Stomach (tissue), 9 donors: ENCODE measurements around the gene STAT4. TPM values are rescaled to one million over a fixed set of nuclear protein-coding genes. Genes with fewer than 3 reads are reported as not detected.

ENCODE experiments used
- DNase-seq, 2 donors: peaks; one replicate each; pipeline versions ENCODE4 v3.0.0 to v3.0.0-alpha.2; 2013 to 2019
- H3K27ac ChIP-seq, 5 donors: fragments of 200-600 bp in 4 of 5; sonication (generic) in 4 of 5; one replicate each; pipeline ENCODE4 v1.5.1; 2013 to 2019; ENCODE audit warnings: mild to moderate bottlenecking in 1 of 5, moderate library complexity in 1 of 5
- H3K27me3 ChIP-seq, 3 donors: fragments of 200-600 bp; sonication (generic); one replicate each; pipeline ENCODE4 v1.5.1; 2017 to 2019; ENCODE audit warnings: mixed run types in 1 of 3
- H3K36me3 ChIP-seq, 4 donors: fragments of 200-600 bp; sonication (generic); 1 replicate in 3 of 4; 2 replicates in 1 of 4; pipeline ENCODE4 v1.5.1; 2016 to 2019
- H3K4me1 ChIP-seq, 4 donors: fragments of 200-600 bp; sonication (generic); one replicate each; pipeline ENCODE4 v1.5.1; 2016 to 2019
- H3K4me3 ChIP-seq, 4 donors: fragments of 200-600 bp; sonication (generic) in 3 of 4; one replicate each; pipeline ENCODE4 v1.5.1; 2016 to 2019; ENCODE audit warnings: mild to moderate bottlenecking in 1 of 4
- H3K9me3 ChIP-seq, 4 donors: fragments of 200-600 bp; sonication (generic); one replicate each; pipeline ENCODE4 v1.5.1; 2016 to 2019
- EP300 ChIP-seq: sonication (generic); formaldehyde crosslinking; IDR thresholded peaks from one replicate; pipeline ENCODE4 v1.6.1; 2017; ENCODE audit warnings: antibody characterized with exemption
- POLR2A ChIP-seq, 4 donors: fragments of 450-650 bp; IDR thresholded peaks; one replicate each; pipeline ENCODE4 v1.6.1; 2016; ENCODE audit warnings: antibody characterized with exemption in 4 of 4, control low read depth in 2 of 4, mild to moderate bottlenecking in 1 of 4, moderate library complexity in 1 of 4
- POLR2AphosphoS5 ChIP-seq, 3 donors: sonication (generic); formaldehyde crosslinking; IDR thresholded peaks; one replicate each; pipeline ENCODE4 v1.6.1; 2016; ENCODE audit warnings: antibody characterized with exemption in 3 of 3
- WGBS, 5 donors: extraction: QIAGEN DNeasy Blood & Tissue Kit in 3 of 5; methylation state at CpG; one replicate each; pipeline versions ENCODE4 v1.1.5 to v1.1.7; 2013 to 2018; 5-methylcytosine and 5-hydroxymethylcytosine counted together
- intact Hi-C: fragments of 100-400 bp; cut with DNase I; formaldehyde crosslinking; loops from one replicate; pipeline ENCODE4 v1.15.1; 2023; ENCODE audit warnings: low total_unique reads
- polyA plus RNA-seq, 3 donors: library from polyadenylated mRNA; stranded (reverse); fragments of 200-250 nt; gene quantifications; one replicate each; pipeline ENCODE4 v1.2.3, GENCODE V29; 2013
- total RNA-seq, 5 donors: library from RNA; depleted of rRNA; stranded (reverse); fragments of >200 nt; gene quantifications; one replicate each; pipeline versions ENCODE4 v1.1.0 to v1.2.3, GENCODE V29; 2014 to 2016
- TF ChIP-seq, protein P1 (sequence below), 7 experiments: fragments of 450-650 bp in 4 of 7; fragments of 200-600 bp in 3 of 7; sonication (generic) in 3 of 7; IDR thresholded peaks; one replicate each; pipeline ENCODE4 v1.5.1; 2016 to 2019; ENCODE audit warnings: antibody characterized with exemption in 7 of 7, control low read depth in 2 of 7, mild to moderate bottlenecking in 1 of 7
- donor health status: healthy with polysubstance abuse.
- donor health status: Bipolar disorder and iron deficiency.
- donor health status: healthy.

The STAT4 gene
- total and polyA plus RNA-seq, 8 donors, result 0.75 to 21.4 (median 3.8) TPM

DNA sequence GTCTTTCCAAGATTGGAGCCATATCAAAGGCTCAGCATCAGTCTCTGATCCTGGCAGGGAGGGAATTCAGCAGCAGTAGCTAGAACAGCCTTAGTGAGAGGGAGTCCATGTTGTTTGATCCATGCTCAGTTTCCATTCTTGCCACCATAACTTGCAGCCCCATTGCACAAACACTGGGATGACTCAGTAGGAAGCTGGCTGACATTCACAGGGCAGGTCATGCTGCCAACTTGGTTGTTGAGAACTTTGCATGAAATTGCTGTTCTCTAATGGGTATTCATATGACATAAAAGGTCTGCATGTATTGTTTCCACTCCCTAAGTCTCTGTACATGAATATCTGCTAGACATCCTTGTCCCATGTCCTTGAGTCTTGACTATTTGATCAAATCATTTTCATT, 29.9 kb upstream of the STAT4 start:
- H3K9me3 ChIP-seq, result no peaks in the 10 kb centered on the region
- TF ChIP-seq, protein P1, sequence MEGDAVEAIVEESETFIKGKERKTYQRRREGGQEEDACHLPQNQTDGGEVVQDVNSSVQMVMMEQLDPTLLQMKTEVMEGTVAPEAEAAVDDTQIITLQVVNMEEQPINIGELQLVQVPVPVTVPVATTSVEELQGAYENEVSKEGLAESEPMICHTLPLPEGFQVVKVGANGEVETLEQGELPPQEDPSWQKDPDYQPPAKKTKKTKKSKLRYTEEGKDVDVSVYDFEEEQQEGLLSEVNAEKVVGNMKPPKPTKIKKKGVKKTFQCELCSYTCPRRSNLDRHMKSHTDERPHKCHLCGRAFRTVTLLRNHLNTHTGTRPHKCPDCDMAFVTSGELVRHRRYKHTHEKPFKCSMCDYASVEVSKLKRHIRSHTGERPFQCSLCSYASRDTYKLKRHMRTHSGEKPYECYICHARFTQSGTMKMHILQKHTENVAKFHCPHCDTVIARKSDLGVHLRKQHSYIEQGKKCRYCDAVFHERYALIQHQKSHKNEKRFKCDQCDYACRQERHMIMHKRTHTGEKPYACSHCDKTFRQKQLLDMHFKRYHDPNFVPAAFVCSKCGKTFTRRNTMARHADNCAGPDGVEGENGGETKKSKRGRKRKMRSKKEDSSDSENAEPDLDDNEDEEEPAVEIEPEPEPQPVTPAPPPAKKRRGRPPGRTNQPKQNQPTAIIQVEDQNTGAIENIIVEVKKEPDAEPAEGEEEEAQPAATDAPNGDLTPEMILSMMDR (IDR thresholded peaks at IDR 0.05), result no peak
- TF ChIP-seq EP300, result no peak
- TF ChIP-seq POLR2A (IDR thresholded peaks at IDR 0.05), result no peak
- no peak for TF ChIP-seq POLR2AphosphoS5 (IDR thresholded peaks at IDR 0.05)
- no peak overlapping the region for H3K27ac ChIP-seq
- no peak overlapping the region for H3K4me3 ChIP-seq
- H3K27me3 ChIP-seq, result no peaks in the 10 kb centered on the region
- DNase-seq, result no peak
- intact Hi-C loops, result no loop called here
- no peaks in the 10 kb centered on the region for H3K36me3 ChIP-seq
- H3K4me1 ChIP-seq, result no peaks in the 10 kb centered on the region

GRCh38 chr2:191180276-191180675, 29.5 kb upstream of the STAT4 start:
- no peaks in the 10 kb centered on the region for H3K36me3 ChIP-seq
- intact Hi-C loops, result no loop called here
- no peak overlapping the region for H3K27ac ChIP-seq
- 78 to 96% (median 96%) methylated on average over 2 of the region's 2 CpGs for WGBS, 5 donors
- H3K27me3 ChIP-seq, result no peaks in the 10 kb centered on the region
- no peaks in the 10 kb centered on the region for H3K9me3 ChIP-seq
- TF ChIP-seq POLR2AphosphoS5 (IDR thresholded peaks at IDR 0.05) (no peak), EP300 (no peak), POLR2A (IDR thresholded peaks at IDR 0.05) (no peak)
- TF ChIP-seq, protein P1 (IDR thresholded peaks at IDR 0.05), result no peak
- no peaks in the 10 kb centered on the region for H3K4me1 ChIP-seq
- H3K4me3 ChIP-seq, result no peak overlapping the region
- DNase-seq, result no peak

- TF ChIP-seq POLR2A (IDR thresholded peaks at IDR 0.05) (no peak), POLR2AphosphoS5 (IDR thresholded peaks at IDR 0.05) (no peak), EP300 (no peak)
- TF ChIP-seq, protein P1 (IDR thresholded peaks at IDR 0.05), result no peak
- no peak overlapping the region for H3K4me3 ChIP-seq
- H3K4me1 ChIP-seq, result no peaks in the 10 kb centered on the region
- no peaks in the 10 kb centered on the region for H3K27me3 ChIP-seq
- intact Hi-C loops, result no loop called here
- DNase-seq, result no peak
- no peaks in the 10 kb centered on the region for H3K9me3 ChIP-seq
- WGBS, 5 donors, result 77 to 87% (median 82%) methylated on average over 8 of the region's 8 CpGs
- no peak overlapping the region for H3K27ac ChIP-seq
- no peaks in the 10 kb centered on the region for H3K36me3 ChIP-seq
Observed at GRCh38 chr2:191178806-191179514, 28.2 kb upstream of the STAT4 start.

DNA sequence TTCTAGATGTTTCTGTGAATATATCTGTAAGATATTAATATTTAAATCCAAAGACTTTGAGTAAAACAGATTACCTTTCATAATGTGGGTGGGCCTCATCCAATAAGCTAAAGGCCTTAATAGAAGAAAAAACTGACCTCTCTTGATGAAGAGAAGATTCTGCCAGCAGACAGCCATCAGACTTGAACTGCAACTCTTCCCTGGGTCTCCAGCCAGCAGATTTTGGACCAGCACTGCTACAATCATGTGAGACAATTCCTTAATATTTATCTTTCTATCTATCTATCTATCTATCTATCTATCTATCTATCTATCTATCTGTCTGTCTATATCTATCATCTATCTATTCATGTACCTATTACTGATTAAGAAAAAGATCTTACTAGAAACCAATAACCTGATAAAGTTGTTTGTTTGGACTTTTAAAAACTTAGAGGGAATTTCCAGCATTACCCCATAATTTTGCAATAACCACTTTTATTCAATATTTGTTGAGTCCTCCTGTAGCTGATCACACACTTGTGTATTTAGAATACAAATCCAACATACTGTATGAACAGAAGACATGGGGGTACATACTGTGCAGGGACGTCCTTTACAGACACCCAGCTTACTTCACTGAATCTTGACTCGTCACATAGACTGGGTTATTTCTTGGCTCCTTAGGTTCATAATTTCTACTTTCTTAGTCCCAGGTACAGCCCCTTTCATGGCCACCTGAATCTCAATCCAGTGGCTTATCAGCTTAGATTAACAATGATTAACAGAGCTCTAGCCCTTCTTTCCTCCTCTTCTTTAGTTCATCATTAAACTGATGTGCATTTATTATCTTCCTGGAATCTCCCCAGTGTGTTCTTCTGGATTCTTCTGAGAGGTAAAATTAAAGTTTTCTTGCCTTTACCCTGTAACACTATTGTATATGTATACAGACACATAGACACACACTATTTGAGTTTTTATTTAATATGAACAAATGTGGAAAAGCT, 27.2 kb upstream of the STAT4 start:
- H3K27me3 ChIP-seq, result no peaks in the 10 kb centered on the region
- H3K9me3 ChIP-seq, result no peaks in the 10 kb centered on the region
- 65 to 91% (median 76%) methylated on average over 2 of the region's 2 CpGs for WGBS, 5 donors
- TF ChIP-seq EP300 (no peak), POLR2A (IDR thresholded peaks at IDR 0.05) (no peak), POLR2AphosphoS5 (IDR thresholded peaks at IDR 0.05) (no peak)
- TF ChIP-seq, protein P1 (IDR thresholded peaks at IDR 0.05), result no peak
- DNase-seq, result no peak
- H3K4me3 ChIP-seq, result no peak overlapping the region
- H3K4me1 ChIP-seq, result no peaks in the 10 kb centered on the region
- no peak overlapping the region for H3K27ac ChIP-seq
- H3K36me3 ChIP-seq, result no peaks in the 10 kb centered on the region
- intact Hi-C loops, result no loop called here
